ENCODE results near the gene UBE2O. TPM values are rescaled to one million over a fixed set of nuclear protein-coding genes. Genes with fewer than 3 reads are reported as not detected.

UBE2O gene
- total and polyA plus RNA-seq, 2 experiments from 2014 or later, result 30.4 to 79.4 TPM

GRCh38 chr17:76433693-76434092 is 19.3 kb downstream of the UBE2O start (continued):
- no peak for TF ChIP-seq ZNF462 (CRISPR knock-in tag; IDR thresholded peaks at IDR 0.05)

- H3K4me3 Mint-ChIP-seq, result no peak overlapping the region; the same call in 2 of the 3 replicates
- no peaks in the 10 kb centered on the region for H3K27me3 ChIP-seq (ENCODE audit: insufficient read depth)
- no peak overlapping the region for H2AFZ ChIP-seq
- no peak overlapping the region for H3K27ac Mint-ChIP-seq
- peaks cover 63% of the 10 kb centered on the region for H3K4me1 Mint-ChIP-seq
- ATAC-seq (peak; percentile 63), DNase-seq (ENCODE audit: low spot score) (peak; percentile 58)
- no peak overlapping the region for H3K27ac ChIP-seq (ENCODE audit: low read depth)
- H3K79me2 ChIP-seq (replicated peaks; ENCODE audit: insufficient read depth), result peaks cover 100% of the 10 kb centered on the region
- H3K4me3 ChIP-seq, result no peak overlapping the region
- H3K36me3 Mint-ChIP-seq (ENCODE audit: low read depth), result peaks cover 7% of the 10 kb centered on the region; the same call in 2 of the 3 replicates
- peaks cover 4% of the 10 kb centered on the region for H3K27me3 Mint-ChIP-seq (ENCODE audit: insufficient read depth, low read depth, poor library complexity)
- TF ChIP-seq CTCF (conservative IDR thresholded peaks at IDR 0.05; ENCODE audit: low read depth in 2 of 2), result peak; percentile 42 to 68
- no peak for TF ChIP-seq REST (IDR thresholded peaks at IDR 0.05; ENCODE audit: unreplicated experiment)
- H3K4me1 ChIP-seq (ENCODE audit: insufficient read depth), result peaks cover 60% of the 10 kb centered on the region
- H4K20me1 ChIP-seq (replicated peaks; ENCODE audit: insufficient read depth), result peaks cover 57% of the 10 kb centered on the region
- H3K4me2 ChIP-seq, result no peak overlapping the region
- H3K36me3 ChIP-seq (ENCODE audit: insufficient read depth), result no peaks in the 10 kb centered on the region
- no peaks in the 10 kb centered on the region for H3K9me3 Mint-ChIP-seq
- H3K9me2 ChIP-seq (ENCODE audit: insufficient read depth), result no peaks in the 10 kb centered on the region
- H3F3A ChIP-seq (replicated peaks; ENCODE audit: low read depth), result no peaks in the 10 kb centered on the region
Measured at GRCh38 chr17:76432712-76433336, 20.1 kb downstream of the UBE2O start.

All from GM23338 (cell line).